Fibroblast of skin of right biceps (primary cell): ENCODE data around the gene DLL4.

ENCODE experiments used
- DNase-seq: peaks from one replicate; pipeline ENCODE4 v3.0.0-alpha.2; 2013

Gene DLL4

DNA sequence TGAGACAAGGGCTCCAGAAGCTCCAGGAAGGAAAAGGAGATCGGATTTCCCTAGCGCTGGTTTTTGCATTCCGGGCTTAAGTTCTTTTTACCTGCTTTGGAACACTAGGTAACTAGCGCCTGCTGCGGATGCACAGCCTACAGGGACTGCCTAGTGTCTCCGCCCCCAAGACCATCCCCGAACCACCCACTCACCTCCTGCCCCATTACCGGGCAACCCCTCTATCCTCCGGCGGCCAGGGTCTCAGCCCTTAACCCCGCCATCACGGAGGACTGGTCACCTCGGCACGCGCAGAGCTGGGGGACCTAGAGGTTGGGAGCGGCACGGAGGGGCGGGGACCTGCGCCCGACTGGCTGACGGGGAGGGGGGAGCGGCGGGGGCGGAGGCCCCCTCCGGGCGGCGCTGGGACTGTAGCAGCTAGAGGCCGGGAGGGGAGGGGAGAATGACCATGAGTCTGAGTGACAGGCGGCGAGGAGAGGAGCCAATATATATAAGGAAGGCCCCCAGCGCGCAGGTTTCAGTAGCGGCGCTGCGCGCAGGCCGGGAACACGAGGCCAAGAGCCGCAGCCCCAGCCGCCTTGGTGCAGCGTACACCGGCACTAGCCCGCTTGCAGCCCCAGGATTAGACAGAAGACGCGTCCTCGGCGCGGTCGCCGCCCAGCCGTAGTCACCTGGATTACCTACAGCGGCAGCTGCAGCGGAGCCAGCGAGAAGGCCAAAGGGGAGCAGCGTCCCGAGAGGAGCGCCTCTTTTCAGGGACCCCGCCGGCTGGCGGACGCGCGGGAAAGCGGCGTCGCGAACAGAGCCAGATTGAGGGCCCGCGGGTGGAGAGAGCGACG, at the start of gene DLL4:
DLL4 (plus strand) TSS at position 520 of the 839 bp plus-strand sequence. CDS start 329 bp downstream, outside the sequence.
- peak; percentile 26 for DNase-seq

DNA sequence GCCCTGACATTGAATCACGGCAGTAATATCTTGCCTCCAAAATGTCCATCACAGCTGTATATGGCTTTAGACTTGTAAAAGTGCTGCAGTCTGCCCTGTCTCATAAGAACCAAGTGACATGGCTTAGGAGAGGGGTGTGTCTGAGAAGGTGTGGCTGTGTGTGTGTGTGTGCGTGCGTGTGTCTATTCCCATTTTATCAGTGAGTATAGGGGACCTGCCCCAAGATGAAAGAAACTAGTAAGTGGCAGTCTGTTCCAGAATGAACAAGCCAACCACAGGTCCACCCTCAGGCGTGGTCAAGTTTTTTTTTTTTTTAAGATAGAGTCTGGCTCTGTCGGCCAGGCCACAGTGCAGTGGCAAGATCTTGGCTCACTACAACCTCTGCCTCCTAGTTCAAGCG, 49.5 kb upstream of the DLL4 start:
- no peak for DNase-seq

DNA sequence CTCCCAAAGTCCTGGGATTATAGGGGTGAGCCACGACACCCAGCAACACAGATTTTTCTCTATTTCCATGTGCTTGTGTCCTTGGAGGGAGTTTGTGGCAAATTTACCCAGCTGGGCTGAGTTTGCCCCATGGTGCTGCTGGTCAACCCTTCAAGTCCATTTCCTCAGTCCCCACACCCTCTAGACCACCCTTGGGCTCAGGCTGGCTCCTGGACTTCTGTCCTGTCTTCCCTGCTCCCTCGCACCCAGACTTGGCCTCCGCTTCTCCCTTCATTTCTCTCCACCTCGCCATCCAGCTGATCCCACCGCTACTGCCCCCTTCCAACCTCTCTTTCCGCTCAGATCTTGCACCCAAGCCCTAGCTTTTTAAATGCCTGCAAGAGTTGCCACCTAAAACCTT, 47.8 kb upstream of the DLL4 start:
- no peak for DNase-seq

DNA sequence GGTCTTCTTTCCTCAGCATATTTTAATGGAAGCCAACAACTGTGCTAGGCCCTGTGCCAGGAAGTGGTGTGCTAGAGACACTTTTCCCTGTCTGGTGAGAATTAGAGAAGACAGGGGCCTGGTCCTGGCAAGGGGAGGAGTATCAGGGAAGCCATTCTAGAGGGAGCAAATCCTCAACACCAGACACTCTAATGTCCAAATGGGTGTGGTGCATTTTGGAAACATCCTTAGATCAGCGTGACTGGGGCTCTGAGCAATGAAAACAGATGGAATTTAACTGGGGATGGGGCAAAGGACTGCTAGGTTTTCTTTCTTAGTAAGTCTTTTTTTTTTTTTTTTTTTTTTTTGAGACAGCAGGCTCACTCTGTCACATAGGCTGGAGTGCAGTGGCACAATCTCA, 42.6 kb upstream of the DLL4 start:
- no peak for DNase-seq

DNA sequence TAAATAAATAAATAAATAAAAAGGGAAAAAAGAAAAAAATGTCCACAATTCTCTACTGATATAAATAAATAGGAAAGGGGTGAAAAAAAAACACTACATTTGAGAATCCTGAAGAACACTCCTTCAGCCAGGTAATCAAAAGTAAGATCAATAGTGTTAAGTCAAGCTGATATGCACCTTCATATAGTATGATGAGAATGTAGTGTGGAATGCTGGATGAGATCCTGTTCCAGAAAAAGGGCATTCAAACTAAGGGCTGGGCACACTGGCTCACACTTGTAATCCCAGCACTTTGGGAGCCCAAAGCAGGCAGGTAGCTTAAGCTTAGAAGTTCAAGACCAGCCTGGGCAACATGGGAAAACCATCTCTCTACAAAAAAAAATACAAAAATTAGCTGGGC, 40.0 kb upstream of the DLL4 start:
- no peak for DNase-seq

DNA sequence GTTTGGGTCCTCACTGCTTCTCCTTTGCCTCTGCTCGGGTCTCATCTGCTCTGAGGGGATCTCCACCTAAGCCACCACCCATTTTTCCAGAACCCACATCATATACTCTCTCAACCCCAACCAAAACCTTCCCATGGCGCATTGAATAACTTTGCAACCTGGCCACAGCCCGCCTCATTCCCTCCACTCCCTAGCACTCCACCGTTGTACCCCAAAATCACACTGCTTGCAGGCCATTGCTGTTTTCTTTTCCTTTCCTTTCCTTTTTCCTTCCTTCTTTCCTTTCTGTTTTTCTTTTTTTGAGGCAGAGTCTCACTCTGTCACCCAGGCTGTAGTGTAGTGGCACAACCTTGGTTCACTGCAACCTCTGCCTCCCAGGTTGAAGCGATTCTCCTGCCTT, 38.0 kb upstream of the DLL4 start:
- DNase-seq = no peak

DNA sequence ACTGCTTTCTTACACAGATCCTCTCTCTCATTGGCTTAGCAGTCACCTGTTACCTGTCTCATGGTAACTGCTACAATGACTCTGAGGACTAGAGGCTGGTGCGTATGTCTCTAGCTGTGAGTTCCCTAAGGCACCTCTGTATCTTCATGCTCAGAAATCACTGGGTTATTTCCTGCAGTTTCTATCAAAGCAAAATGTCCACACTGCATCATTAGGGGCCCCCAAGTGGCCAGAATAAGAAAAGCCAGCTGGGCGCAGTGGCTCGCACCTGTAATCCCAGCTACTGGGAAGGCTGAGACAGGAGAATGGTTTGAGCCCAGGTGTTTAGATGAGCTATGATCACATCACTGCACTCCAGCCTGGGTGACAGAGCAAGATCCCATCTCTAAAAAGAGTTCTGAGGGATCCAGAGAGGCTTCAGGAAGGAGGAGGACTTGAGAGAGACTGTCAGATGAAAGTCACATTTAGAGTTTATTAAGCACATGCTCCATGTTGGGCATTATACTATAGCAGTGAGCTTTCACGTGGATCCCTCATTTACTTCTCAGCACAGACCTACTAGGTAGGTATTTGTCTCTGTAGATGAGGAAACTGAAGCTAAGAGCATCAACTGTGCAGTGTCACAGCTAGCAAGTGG, 37.2 kb upstream of the DLL4 start:
- peak; percentile 40 for DNase-seq

DNA sequence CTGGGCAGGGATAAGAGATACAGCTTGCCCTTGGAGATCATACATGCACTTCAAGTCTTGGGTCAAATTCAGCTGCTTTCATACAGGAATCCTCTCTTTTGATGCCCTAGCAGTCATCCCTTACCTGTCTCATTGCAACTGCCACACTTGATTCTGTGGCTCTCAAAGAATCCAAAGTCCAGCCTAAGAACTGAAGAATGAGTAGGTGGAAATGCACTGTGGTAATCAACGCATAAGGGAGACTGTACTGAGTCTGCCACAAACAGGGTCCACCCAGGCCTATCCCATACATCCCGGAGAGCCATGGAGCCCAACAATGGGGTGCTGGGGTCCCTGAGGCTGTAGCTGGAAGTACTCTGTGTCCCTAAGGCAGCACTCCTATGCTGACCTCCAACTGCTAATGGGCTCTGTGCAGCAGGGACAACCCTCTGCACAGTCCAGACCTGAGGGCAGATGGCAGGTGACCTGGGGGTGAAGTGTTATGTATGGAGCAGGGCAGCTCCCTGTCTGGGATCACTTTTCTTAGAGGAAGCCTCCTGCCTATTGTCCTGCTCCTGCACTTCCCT, 36.6 kb upstream of the DLL4 start:
- DNase-seq = no peak

DNA sequence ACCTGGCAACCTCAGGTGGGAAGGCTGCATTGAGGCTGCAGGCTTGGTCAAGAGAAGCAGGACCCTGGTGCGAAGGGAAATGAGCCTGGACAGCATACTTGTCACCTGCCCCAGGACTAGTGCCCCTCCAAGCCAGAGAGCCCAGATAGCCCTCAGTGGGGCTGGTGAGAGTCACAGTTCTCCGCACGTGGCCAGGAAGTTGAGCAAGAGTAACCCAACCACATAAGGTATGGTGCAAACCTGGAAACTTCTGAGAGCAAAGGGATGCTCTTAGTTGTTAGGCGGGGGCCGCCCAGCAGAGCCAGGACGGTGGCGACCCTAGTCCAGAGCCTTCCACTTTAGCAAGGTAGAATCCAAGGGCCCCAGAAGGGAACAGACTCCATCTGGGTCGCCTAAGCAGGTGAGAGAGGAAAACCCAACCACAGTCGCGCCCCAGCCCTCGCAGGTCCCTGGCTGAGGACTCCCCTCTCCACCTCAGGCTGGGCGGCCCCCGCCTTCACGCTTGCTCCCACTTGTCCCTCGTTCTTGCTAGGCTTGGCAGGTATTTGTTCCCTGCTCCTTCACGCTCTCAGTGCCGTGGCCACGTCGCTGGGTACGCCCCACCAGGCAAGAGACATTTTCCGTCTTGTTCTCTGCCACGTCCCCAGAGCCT, 36.0 kb upstream of the DLL4 start:
- no peak for DNase-seq

DNA sequence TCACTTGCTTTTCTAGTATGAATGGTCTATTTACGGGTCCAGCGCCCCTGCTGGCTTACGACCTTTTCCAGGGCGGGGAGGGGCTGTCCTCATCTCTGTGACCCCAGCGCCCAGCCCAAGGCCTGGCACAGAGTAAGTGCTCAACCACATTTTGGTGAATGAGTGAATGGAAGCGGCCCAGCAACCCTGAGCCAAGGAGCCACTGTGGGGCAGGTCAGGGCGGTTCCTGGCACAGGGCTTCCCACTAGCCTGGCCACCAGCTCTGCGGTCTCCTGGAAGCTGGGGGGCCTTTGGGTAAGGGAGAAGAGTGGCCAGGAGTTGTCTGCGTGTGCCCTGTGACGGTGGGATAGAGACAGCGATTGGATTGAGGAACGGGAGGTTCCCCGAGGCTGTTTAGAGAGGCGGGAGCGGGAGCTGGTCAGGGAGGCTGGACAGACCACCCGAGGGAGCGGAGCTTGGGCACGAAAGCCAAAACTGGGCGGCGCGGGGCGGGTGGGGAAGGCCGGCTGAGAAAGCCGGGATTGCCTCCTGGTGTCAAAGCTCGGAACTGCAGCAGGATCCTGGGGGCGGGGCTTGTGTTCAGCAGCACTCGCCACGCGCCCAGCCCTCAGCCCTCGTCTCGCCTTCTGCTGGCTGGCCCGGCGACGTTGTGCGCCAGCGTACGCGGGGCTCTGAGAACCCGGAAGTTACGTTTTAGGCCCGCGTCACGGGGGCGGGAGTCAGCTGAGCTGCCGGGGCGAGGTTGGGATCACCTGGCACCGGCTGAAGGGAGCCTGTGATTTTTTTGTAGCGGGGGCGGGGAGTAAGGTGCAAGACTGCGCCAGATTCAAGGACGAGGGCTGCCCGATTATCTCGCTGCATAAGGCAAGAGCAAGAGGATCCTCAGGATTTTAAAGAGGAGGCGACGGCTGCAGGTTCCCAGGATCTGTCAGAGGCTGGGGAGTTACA, 35.1 kb upstream of the DLL4 start, which contains the start of gene VPS18:
VPS18 (plus strand) TSS at position 718 of the 948 bp plus-strand sequence. CDS start 319 bp downstream, outside the sequence.
- DNase-seq = peak; percentile 95

DNA sequence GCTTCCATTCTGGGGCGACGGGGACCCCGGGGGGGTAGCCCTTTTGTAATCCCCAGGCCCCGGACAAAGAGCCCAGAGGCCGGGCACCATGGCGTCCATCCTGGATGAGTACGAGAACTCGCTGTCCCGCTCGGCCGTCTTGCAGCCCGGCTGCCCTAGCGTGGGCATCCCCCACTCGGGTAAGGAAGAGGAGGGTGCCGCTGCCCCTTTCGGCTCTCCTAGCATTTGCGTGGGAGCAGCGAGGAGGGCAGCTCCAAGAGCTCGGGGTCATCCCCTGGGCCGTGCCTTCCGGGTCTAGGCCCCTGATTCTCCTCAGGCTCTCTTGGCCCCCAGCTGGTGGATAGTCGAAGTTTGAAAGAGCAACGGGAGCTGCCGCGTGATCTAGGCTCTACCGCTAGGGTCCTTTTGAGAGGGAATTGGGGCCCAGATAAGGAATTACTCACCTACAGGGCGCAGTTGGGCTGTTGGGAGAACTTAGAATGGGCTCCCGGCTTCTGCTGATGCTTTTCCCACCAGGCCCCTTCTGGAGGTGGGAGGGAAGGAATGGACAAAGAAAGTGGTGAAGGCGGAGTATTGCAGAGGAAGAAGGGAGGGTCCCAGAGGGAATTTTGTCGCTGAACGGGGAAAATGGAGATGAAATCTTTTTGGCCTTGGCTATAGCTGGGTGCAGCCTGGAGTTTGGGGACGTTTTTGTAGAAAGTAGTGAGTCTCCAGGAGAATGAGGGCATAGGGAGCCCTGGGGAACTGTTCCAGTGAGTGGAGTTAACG, 34.3 kb upstream of the DLL4 start:
- DNase-seq = peak; percentile 80

DNA sequence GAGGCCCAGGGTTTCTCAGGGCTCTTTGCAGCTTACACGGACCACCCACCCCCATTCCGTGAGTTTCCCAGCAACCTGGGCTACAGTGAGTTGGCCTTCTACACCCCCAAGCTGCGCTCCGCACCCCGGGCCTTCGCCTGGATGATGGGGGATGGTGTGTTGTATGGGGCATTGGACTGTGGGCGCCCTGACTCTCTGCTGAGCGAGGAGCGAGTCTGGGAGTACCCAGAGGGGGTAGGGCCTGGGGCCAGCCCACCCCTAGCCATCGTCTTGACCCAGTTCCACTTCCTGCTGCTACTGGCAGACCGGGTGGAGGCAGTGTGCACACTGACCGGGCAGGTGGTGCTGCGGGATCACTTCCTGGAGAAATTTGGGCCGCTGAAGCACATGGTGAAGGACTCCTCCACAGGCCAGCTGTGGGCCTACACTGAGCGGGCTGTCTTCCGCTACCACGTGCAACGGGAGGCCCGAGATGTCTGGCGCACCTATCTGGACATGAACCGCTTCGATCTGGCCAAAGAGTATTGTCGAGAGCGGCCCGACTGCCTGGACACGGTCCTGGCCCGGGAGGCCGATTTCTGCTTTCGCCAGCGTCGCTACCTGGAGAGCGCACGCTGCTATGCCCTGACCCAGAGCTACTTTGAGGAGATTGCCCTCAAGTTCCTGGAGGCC, 29.5 kb upstream of the DLL4 start:
- DNase-seq = no peak

DNA sequence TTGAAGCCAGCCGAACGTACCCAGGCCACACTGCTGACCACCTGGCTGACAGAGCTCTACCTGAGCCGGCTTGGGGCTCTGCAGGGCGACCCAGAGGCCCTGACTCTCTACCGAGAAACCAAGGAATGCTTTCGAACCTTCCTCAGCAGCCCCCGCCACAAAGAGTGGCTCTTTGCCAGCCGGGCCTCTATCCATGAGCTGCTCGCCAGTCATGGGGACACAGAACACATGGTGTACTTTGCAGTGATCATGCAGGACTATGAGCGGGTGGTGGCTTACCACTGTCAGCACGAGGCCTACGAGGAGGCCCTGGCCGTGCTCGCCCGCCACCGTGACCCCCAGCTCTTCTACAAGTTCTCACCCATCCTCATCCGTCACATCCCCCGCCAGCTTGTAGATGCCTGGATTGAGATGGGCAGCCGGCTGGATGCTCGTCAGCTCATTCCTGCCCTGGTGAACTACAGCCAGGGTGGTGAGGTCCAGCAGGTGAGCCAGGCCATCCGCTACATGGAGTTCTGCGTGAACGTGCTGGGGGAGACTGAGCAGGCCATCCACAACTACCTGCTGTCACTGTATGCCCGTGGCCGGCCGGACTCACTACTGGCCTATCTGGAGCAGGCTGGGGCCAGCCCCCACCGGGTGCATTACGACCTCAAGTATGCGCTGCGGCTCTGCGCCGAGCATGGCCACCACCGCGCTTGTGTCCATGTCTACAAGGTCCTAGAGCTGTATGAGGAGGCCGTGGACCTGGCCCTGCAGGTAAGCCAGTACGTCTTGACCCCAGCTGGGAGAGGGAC, 28.7 kb upstream of the DLL4 start:
- DNase-seq = no peak

DNA sequence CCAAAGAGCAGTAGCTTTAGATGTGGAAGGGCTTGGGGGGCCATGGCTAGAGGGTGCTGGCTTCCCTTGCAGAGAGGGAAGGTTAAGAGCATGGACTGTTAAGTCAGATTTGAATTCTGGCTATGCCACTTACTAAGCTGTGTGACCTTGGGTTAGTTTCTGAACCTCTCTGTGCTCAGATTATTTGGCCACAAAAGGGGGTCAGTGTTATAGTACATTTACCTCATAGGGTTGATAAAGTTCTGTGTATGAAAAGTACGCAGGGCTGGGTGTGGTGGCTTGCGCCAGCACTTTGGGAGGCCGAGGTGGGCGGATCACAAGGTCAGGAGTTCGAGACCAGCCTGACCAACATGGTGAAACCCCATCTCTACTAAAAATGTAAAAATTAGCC, 28.1 kb upstream of the DLL4 start:
- no peak for DNase-seq

DNA sequence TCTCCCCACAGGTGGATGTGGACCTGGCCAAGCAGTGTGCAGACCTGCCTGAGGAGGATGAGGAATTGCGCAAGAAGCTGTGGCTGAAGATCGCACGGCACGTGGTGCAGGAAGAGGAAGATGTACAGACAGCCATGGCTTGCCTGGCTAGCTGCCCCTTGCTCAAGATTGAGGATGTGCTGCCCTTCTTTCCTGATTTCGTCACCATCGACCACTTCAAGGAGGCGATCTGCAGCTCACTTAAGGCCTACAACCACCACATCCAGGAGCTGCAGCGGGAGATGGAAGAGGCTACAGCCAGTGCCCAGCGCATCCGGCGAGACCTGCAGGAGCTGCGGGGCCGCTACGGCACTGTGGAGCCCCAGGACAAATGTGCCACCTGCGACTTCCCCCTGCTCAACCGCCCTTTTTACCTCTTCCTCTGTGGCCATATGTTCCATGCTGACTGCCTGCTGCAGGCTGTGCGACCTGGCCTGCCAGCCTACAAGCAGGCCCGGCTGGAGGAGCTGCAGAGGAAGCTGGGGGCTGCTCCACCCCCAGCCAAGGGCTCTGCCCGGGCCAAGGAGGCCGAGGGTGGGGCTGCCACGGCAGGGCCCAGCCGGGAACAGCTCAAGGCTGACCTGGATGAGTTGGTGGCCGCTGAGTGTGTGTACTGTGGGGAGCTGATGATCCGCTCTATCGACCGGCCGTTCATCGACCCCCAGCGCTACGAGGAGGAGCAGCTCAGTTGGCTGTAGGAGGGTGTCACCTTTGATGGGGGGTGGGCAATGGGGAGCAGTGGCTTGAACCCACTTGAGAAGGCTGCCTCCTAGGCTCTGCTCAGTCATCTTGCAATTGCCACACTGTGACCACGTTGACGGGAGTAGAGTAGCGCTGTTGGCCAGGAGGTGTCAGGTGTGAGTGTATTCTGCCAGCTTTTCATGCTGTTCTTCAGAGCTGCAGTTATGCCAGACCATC, 26.3 kb upstream of the DLL4 start:
- no peak for DNase-seq

DNA sequence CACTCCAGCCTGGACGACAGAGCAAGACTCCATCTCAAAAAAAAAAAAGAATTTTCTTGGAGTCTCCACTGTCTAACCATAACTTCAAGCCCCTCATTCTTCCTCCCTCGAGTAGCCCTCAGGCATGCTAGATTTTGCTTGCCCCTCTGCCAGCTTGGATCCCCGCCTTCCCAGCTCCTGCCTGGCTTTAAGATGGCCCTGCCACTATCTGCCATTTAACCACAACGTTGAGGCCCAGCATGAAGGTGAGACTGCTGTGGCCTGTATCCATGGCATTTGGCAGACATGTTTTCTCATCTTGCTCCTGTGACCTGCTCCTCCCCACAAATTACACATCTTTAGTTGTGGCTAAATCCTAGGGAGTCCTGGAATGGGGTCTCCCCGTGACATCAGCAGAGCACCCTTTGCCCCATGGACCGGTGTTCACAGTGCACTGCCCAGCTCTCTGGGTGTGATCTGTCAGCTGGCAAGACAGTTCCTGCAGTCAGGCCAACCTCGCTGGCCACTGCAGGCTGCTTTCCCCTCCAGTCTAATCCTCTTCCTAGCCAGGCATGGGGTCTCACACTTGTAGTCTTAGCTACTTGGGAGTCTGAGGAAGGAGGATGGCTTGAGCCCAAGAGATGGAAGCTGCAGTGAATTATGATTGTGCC, 24.5 kb upstream of the DLL4 start:
- no peak for DNase-seq

DNA sequence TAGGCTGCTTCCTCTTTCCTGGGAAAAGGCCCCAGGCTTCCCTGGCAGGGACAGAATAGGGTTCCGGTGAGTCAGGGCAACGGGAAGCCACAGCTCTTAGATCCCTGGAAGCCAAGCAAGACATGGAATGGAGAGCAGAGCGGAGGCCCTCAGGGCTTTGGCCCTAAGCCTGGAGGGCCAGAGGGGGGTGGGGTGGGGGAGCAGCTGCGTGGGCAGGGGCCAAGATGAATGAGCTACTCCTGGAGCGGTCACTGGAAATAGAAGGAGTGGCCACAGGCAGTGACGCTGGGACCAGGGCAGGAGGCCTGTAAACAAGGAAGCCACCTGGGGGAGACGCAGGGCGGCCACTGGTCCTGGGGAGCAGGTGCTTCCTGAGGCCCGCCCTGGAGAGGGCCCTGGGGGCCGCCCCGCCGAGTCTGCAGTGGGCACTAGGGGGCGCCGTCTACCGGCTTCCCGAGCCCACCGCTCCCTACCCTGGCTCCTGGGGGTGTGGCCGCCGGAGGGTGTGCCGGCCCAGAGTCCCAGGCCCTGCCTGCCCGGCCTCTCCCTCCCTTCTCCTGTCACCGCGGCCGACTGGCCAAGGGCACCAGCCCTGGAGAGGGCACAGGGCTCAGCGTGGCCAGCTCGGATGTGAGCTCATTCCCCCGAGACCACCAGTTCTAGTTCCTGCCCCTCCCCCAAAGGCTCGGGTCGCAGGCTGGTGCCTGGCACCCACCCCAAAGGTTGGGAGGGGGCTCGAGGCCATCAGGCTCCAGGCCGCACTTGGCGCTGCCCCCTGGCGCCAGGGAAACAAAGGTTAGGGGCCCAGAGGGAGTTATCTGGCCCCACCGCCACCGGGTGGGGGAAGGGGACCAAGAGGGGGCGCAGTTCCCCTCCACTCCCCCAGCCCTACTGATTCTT, 22.8 kb upstream of the DLL4 start:
- DNase-seq = peak; percentile 86
